Lower leg skin (tissue), 3 donors: Measurements from ENCODE around the gene OR10C1.

Source experiments
- POLR2A ChIP-seq, 2 donors: fragments of 450-650 bp; IDR thresholded peaks; one replicate each; pipeline ENCODE4 v1.6.1; 2016 to 2017; ENCODE audit warnings: antibody characterized with exemption in 2 of 2, mild to moderate bottlenecking in 1 of 2, moderate library complexity in 1 of 2
- TF ChIP-seq, protein P1 (sequence below), 3 donors: fragments of 450-650 bp; IDR thresholded peaks; one replicate each; pipeline ENCODE4 v1.5.1; 2016; ENCODE audit warnings: antibody characterized with exemption in 3 of 3, mild to moderate bottlenecking in 3 of 3, moderate library complexity in 2 of 3

GRCh38 chr6:29488874-29489273, 49.8 kb downstream of the OR10C1 start:
- TF ChIP-seq, protein P1, sequence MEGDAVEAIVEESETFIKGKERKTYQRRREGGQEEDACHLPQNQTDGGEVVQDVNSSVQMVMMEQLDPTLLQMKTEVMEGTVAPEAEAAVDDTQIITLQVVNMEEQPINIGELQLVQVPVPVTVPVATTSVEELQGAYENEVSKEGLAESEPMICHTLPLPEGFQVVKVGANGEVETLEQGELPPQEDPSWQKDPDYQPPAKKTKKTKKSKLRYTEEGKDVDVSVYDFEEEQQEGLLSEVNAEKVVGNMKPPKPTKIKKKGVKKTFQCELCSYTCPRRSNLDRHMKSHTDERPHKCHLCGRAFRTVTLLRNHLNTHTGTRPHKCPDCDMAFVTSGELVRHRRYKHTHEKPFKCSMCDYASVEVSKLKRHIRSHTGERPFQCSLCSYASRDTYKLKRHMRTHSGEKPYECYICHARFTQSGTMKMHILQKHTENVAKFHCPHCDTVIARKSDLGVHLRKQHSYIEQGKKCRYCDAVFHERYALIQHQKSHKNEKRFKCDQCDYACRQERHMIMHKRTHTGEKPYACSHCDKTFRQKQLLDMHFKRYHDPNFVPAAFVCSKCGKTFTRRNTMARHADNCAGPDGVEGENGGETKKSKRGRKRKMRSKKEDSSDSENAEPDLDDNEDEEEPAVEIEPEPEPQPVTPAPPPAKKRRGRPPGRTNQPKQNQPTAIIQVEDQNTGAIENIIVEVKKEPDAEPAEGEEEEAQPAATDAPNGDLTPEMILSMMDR (IDR thresholded peaks at IDR 0.05): no peak
- TF ChIP-seq POLR2A (IDR thresholded peaks at IDR 0.05): no peak
